Thyroid gland (tissue), 4 donors: ENCODE measurements around the gene PTH1R. TPM values are rescaled to one million over a fixed set of nuclear protein-coding genes. Genes with fewer than 3 reads are reported as not detected.

Experiments
- DNase-seq, 2 donors: peaks; one replicate each; pipeline ENCODE4 v3.0.0-alpha.2; 2019
- H3K27ac ChIP-seq, 3 donors: fragments of 200-600 bp; sonication (generic); 1 replicate in 2 of 3; 2 replicates in 1 of 3; pipeline ENCODE4 v1.5.1; 2016 to 2019; ENCODE audit warnings: mild to moderate bottlenecking in 1 of 3, moderate library complexity in 1 of 3
- H3K27me3 ChIP-seq: fragments of 200-600 bp; sonication (generic); one replicate; pipeline ENCODE4 v1.5.1; 2019
- H3K36me3 ChIP-seq, 2 donors: fragments of 200-600 bp; sonication (generic); one replicate each; pipeline ENCODE4 v1.5.1; 2016 to 2019
- H3K4me1 ChIP-seq, 2 donors: fragments of 200-600 bp; sonication (generic); one replicate each; pipeline ENCODE4 v1.5.1; 2017 to 2019
- H3K4me3 ChIP-seq, 3 donors: fragments of 200-600 bp; sonication (generic); replicated peaks in 1 of 3; 1 replicate in 2 of 3; 2 replicates in 1 of 3; pipeline ENCODE4 v1.5.1; 2016; ENCODE audit warnings: mild to moderate bottlenecking in 1 of 3
- H3K9me3 ChIP-seq: fragments of 200-600 bp; sonication (generic); one replicate; pipeline ENCODE4 v1.5.1; 2017
- CTCF ChIP-seq, 6 experiments: fragments of 200-600 bp in 3 of 6; fragments of 450-650 bp in 3 of 6; sonication (generic) in 3 of 6; IDR thresholded peaks; one replicate each; pipeline ENCODE4 v1.5.1; 2016 to 2019; ENCODE audit warnings: antibody characterized with exemption in 6 of 6, mild to moderate bottlenecking in 2 of 6, inconsistent platforms in 1 of 6, moderate library complexity in 1 of 6
- POLR2A ChIP-seq, 2 donors: fragments of 450-650 bp; IDR thresholded peaks; one replicate each; pipeline ENCODE4 v1.6.1; 2017; ENCODE audit warnings: antibody characterized with exemption in 2 of 2, mild to moderate bottlenecking in 2 of 2, moderate library complexity in 1 of 2
- WGBS, 2 donors: methylation state at CpG; one replicate each; pipeline ENCODE4 v1.1.5; 2017; 5-methylcytosine and 5-hydroxymethylcytosine counted together
- intact Hi-C: fragments of 100-400 bp; cut with DNase I; formaldehyde crosslinking; loops from one replicate; pipeline ENCODE4 v1.15.1; 2023
- total RNA-seq, 4 donors: library from RNA; depleted of rRNA; stranded (reverse); fragments of >200 nt; gene quantifications; one replicate each; pipeline ENCODE4 v1.2.3, GENCODE V29; 2016

Gene PTH1R
- total RNA-seq, 4 donors from 2014 or later, result 1.2 to 10.6 (median 4.4) TPM

- H3K9me3 ChIP-seq, result no peaks in the 10 kb centered on the region
- peaks cover 25 to 29% of the 10 kb centered on the region in 2 donors for H3K36me3 ChIP-seq
- peak overlapping the region; percentile 51 to 88 (median 81) for H3K27ac ChIP-seq
- intact Hi-C loops, result loop anchor here (5.0 kb wide), 1 partner anchor 40 kb away; no protein-coding TSS in a partner anchor
- H3K4me3 ChIP-seq, result no peak overlapping the region
- DNase-seq, result no peak
- no peak for TF ChIP-seq POLR2A (IDR thresholded peaks at IDR 0.05)
- TF ChIP-seq CTCF (IDR thresholded peaks at IDR 0.05), result no peak
- peaks cover 68 to 73% of the 10 kb centered on the region in 2 donors for H3K4me1 ChIP-seq
- whole genome bisulfite sequencing, 2 donors, result 81 to 91% methylated on average over 12 to 15 of the region's 15 CpGs
- no peaks in the 10 kb centered on the region for H3K27me3 ChIP-seq
These were observed 49.6 kb downstream of the PTH1R start for GRCh38 chr3:46926871-46927717.

- Histone ChIP-seq H3K9me3 (no peaks in the 10 kb centered on the region), H3K27me3 (no peaks in the 10 kb centered on the region), H3K27ac (peak overlapping the region in 2 of 3 donors; percentile 33 to 81), H3K4me1 (peaks cover 74 to 79% of the 10 kb centered on the region in 2 donors), H3K4me3 (no peak overlapping the region), H3K36me3 (peaks cover 19 to 25% of the 10 kb centered on the region in 2 donors)
- DNase-seq, result no peak
- intact Hi-C loops, result loop anchor here (5.0 kb wide), 1 partner anchor 40 kb away; no protein-coding TSS in a partner anchor
- WGBS, 2 donors, result 88 to 92% methylated on average over 4 to 6 of the region's 6 CpGs
- TF ChIP-seq POLR2A (IDR thresholded peaks at IDR 0.05) (no peak), CTCF (IDR thresholded peaks at IDR 0.05) (no peak)
These were observed 50.2 kb downstream of the PTH1R start for GRCh38 chr3:46927718-46928073.

- Histone ChIP-seq H3K9me3 (no peaks in the 10 kb centered on the region), H3K36me3 (peaks cover 14 to 19% of the 10 kb centered on the region in 2 donors), H3K4me1 (peaks cover 80 to 84% of the 10 kb centered on the region in 2 donors), H3K4me3 (no peak overlapping the region), H3K27me3 (no peaks in the 10 kb centered on the region), H3K27ac (peak overlapping the region in 2 of 3 donors; percentile 33 to 94)
- intact Hi-C loops, result loop anchor here (5.0 kb wide), 1 partner anchor 39 kb away; no protein-coding TSS in a partner anchor
- TF ChIP-seq POLR2A (IDR thresholded peaks at IDR 0.05) (no peak), CTCF (IDR thresholded peaks at IDR 0.05) (no peak)
- DNase-seq, result no peak
- 86 to 88% methylated on average over 1 of the region's 1 CpG for WGBS, 2 donors
These were observed 50.8 kb downstream of the PTH1R start for GRCh38 chr3:46928282-46928681.

GRCh38 chr3:46929324-46929723, 51.8 kb downstream of the PTH1R start:
- peaks cover 90 to 95% of the 10 kb centered on the region in 2 donors for H3K4me1 ChIP-seq
- 25 to 36% methylated on average over 2 of the region's 2 CpGs for WGBS, 2 donors

More at GRCh38 chr3:46929324-46929723, 51.8 kb downstream of the PTH1R start:
- peak overlapping the region; percentile 83 to 94 (median 90) for H3K27ac ChIP-seq
- H3K4me3 ChIP-seq, result no peak overlapping the region
- H3K36me3 ChIP-seq, result peaks cover 9 to 10% of the 10 kb centered on the region in 2 donors
- no peaks in the 10 kb centered on the region for H3K9me3 ChIP-seq
- intact Hi-C loops, result loop anchor here (5.0 kb wide), 1 partner anchor 38 kb away; no protein-coding TSS in a partner anchor
- no peaks in the 10 kb centered on the region for H3K27me3 ChIP-seq
- peak; percentile 85 to 90 for DNase-seq
- TF ChIP-seq POLR2A (IDR thresholded peaks at IDR 0.05), result peak in 1 of 2 donors; percentile 29
- TF ChIP-seq CTCF (IDR thresholded peaks at IDR 0.05), result no peak
